K562 (cell line): Measurements from ENCODE around the gene ISG20L2. TPM values are rescaled to one million over a fixed set of nuclear protein-coding genes. Genes with fewer than 3 reads are reported as not detected.

ENCODE experiments used
- ADNP ChIP-seq: fragments of 200-800 bp; sonication (Bioruptor generic); IDR thresholded peaks from 2 replicates; pipeline ENCODE4 v1.6.1; 2016; ENCODE audit warnings: missing genetic modification characterization, missing compliant biosample characterization
- CHD2 ChIP-seq: IDR thresholded peaks from 2 replicates; pipeline ENCODE4 v1.6.1; 2011; ENCODE audit warnings: low read depth, low read length
- E2F5 ChIP-seq: sonication (generic); formaldehyde crosslinking; IDR thresholded peaks from 2 replicates; pipeline ENCODE4 v1.8.0; 2022; ENCODE audit warnings: mild to moderate bottlenecking, missing genetic modification reagents
- ETV5 ChIP-seq: sonication (generic); formaldehyde crosslinking; IDR thresholded peaks from 2 replicates; pipeline ENCODE4 v1.4.0; 2020; ENCODE audit warnings: low read depth, mild to moderate bottlenecking, missing genetic modification reagents
- FOXP1 ChIP-seq: sonication (generic); formaldehyde crosslinking; IDR thresholded peaks from 2 replicates; pipeline ENCODE4 v1.8.0; 2022; ENCODE audit warnings: mild to moderate bottlenecking, missing genetic modification reagents
- GTF3C2 ChIP-seq: IDR thresholded peaks from 3 replicates; pipeline ENCODE4 v1.6.1; 2011; ENCODE audit warnings: borderline replicate concordance, mild to moderate bottlenecking, moderate library complexity; ENCODE audit not compliant: insufficient read length; ENCODE audit errors: extremely low read depth
- HES1 ChIP-seq: fragments of 450-650 bp; IDR thresholded peaks from 2 replicates; pipeline ENCODE4 v1.6.1; 2016; ENCODE audit warnings: low read depth, mild to moderate bottlenecking, moderate library complexity
- LCOR ChIP-seq: sonication (generic); formaldehyde crosslinking; IDR thresholded peaks from 2 replicates; pipeline ENCODE4 v1.8.0; 2022; ENCODE audit warnings: mild to moderate bottlenecking, missing genetic modification reagents
- NR3C1 ChIP-seq: sonication (generic); formaldehyde crosslinking; IDR thresholded peaks from 2 replicates; pipeline ENCODE4 v1.8.1; 2022; ENCODE audit warnings: missing genetic modification reagents
- PHF8 ChIP-seq: fragments of 200-600 bp; sonication (generic); IDR thresholded peaks from 2 replicates; pipeline ENCODE4 v1.6.1; 2012; ENCODE audit warnings: mixed run types, mild to moderate bottlenecking, inconsistent platforms, low read length, moderate library complexity, borderline replicate concordance
- PYGO2 ChIP-seq: fragments of 450-650 bp; IDR thresholded peaks from 2 replicates; pipeline ENCODE4 v1.6.1; 2016; ENCODE audit warnings: mild to moderate bottlenecking, missing genetic modification characterization, moderate library complexity, missing compliant biosample characterization
- RAD21 ChIP-seq, 2 experiments: fragments of 250-450 bp in 1 of 2; fragments of 450-650 bp in 1 of 2; sonication (Bioruptor Pico) in 1 of 2; formaldehyde crosslinking in 1 of 2; IDR thresholded peaks in 1 of 2; conservative IDR thresholded peaks in 1 of 2; 2 replicates each; pipeline versions ENCODE4 v1.4.0 to v1.8.0; 2020 to 2022; ENCODE audit warnings: mild to moderate bottlenecking in 2 of 2, moderate library complexity in 1 of 2
- RNF219 ChIP-seq: fragments of 250-450 bp; sonication (Bioruptor Pico); IDR thresholded peaks from 2 replicates; pipeline ENCODE4 v1.5.0; 2022; ENCODE audit warnings: mild to moderate bottlenecking
- SRSF7 ChIP-seq: fragments of 200-400 bp; formaldehyde crosslinking; optimal IDR thresholded peaks from 2 replicates; pipeline ENCODE3; 2017; ENCODE audit warnings: mild to moderate bottlenecking, low read depth, low read length
- TAF1 ChIP-seq: IDR thresholded peaks from 2 replicates; pipeline ENCODE4 v1.6.1; 2011; ENCODE audit warnings: mild to moderate bottlenecking, low read length, moderate library complexity; ENCODE audit not compliant: insufficient read depth, control insufficient read depth, severe bottlenecking; ENCODE audit errors: extremely low read depth
- ZNF140 ChIP-seq: fragments of 250-450 bp; sonication (Bioruptor Pico); IDR thresholded peaks from 2 replicates; pipeline ENCODE4 v1.8.0; 2021; ENCODE audit warnings: moderate library complexity, mild to moderate bottlenecking, inconsistent platforms
- ZNF444 ChIP-seq: fragments of 250-450 bp; sonication (Bioruptor Pico); IDR thresholded peaks from 2 replicates; pipeline ENCODE4 v1.4.0; 2020; ENCODE audit warnings: mild to moderate bottlenecking, moderate library complexity
- ZNF57 ChIP-seq: fragments of 450-650 bp; formaldehyde crosslinking; IDR thresholded peaks from 2 replicates; pipeline ENCODE4 v1.4.0; 2020; ENCODE audit warnings: mild to moderate bottlenecking, moderate library complexity
- ZNF785 ChIP-seq: fragments of 250-450 bp; sonication (Bioruptor Pico); IDR thresholded peaks from 2 replicates; pipeline ENCODE4 v1.4.0; 2020; ENCODE audit warnings: mild to moderate bottlenecking
- polyA plus RNA-seq, 8 experiments: library from polyadenylated mRNA; depleted of rRNA in 4 of 8; stranded (reverse) in 5 of 8; unstranded in 3 of 8; fragments of >200 nt; fragmentation: Nextera tagmentation in 2 of 8; fragmentation: Illumina TruSeq in 1 of 8; extraction: Ambion mirVana in 2 of 8; extraction: Trizol in 1 of 8; gene quantifications; 2 replicates each; pipeline versions ENCODE4 v1.2.1 to v1.2.3, GENCODE V29; 2011 to 2014; ENCODE audit warnings: inconsistent platforms in 1 of 8, missing spikeins in 1 of 8
- total RNA-seq, 7 experiments: library from RNA; depleted of rRNA in 6 of 7; stranded (reverse); fragments of >200 nt in 6 of 7; fragmentation: Illumina TruSeq in 2 of 7; extraction: Trizol in 2 of 7; gene quantifications; 2 replicates each; pipeline versions ENCODE4 v1.2.1 to v1.2.3, GENCODE V29; 2011 to 2021; ENCODE audit warnings: low replicate concordance in 1 of 7

ISG20L2 gene
- total and polyA plus RNA-seq, 9 of the 15 experiments (the other 6 are each of a cell fraction or from before 2014, with no cell fraction given) = 21.3 to 130 (median 50.3) TPM

- no peak for TF ChIP-seq HES1
- no peak for TF ChIP-seq ZNF57
- TF ChIP-seq ZNF140 (CRISPR knock-in tag) = no peak
- no peak for TF ChIP-seq ZNF785 (CRISPR knock-in tag)
- TF ChIP-seq GTF3C2 = no peak
- no peak for TF ChIP-seq TAF1
- TF ChIP-seq LCOR (CRISPR knock-in tag) = no peak; the same call in 1 of the 2 replicates
- TF ChIP-seq RNF219 = no peak
- TF ChIP-seq NR3C1 (CRISPR knock-in tag) = no peak
- peak; percentile 95 for TF ChIP-seq FOXP1 (CRISPR knock-in tag)
- TF ChIP-seq PHF8 = peak; percentile 100
- TF ChIP-seq ETV5 (CRISPR knock-in tag) = peak; percentile 62
- TF ChIP-seq RAD21 (CRISPR knock-in tag; conservative IDR thresholded peaks at IDR 0.05 in 1 of 2, IDR thresholded peaks at IDR 0.05 in 1 of 2) = 0 out of 4 replicates have a peak, but pooled peaks of 1 of the 2 experiments have one; percentile 3
- TF ChIP-seq CHD2 = peak; percentile 58
- no peak for TF ChIP-seq SRSF7
- no peak for TF ChIP-seq ZNF444
- TF ChIP-seq PYGO2 (tag) = no peak
- 0 out of 2 replicates have a peak, but pooled peaks have one; percentile 52 for TF ChIP-seq E2F5
- no peak for TF ChIP-seq ADNP (tag)
These were observed 38.7 kb upstream of the ISG20L2 start, which contains the start of gene PRCC (continued) for GRCh38 chr1:156767101-156767878.
